H9 (cell line): Measurements from ENCODE around the gene ANXA3. TPM values are rescaled to one million over a fixed set of nuclear protein-coding genes. Genes with fewer than 3 reads are reported as not detected.

Experiments used
- DNase-seq: peaks from one replicate; pipeline ENCODE4 v3.0.0-alpha.2; 2017
- H2AFZ ChIP-seq: one replicate; pipeline ENCODE4 v1.6.1; 2013; ENCODE audit warnings: mild to moderate bottlenecking, low read length, control low read depth, moderate library complexity
- H2AK5ac ChIP-seq: 2 replicates; pipeline ENCODE4 v1.6.1; 2013; ENCODE audit warnings: low read length, control low read depth, mixed read lengths; ENCODE audit not compliant: insufficient read length
- H2BK120ac ChIP-seq: one replicate; pipeline ENCODE4 v1.6.1; 2013; ENCODE audit warnings: low read depth, mild to moderate bottlenecking, low read length, control low read depth, inconsistent platforms; ENCODE audit not compliant: poor library complexity, severe bottlenecking
- H2BK12ac ChIP-seq: 2 replicates; pipeline ENCODE4 v1.6.1; 2013; ENCODE audit warnings: low read length, control low read depth, mixed read lengths, low read depth; ENCODE audit not compliant: insufficient read length
- H2BK15ac ChIP-seq: 2 replicates; pipeline ENCODE4 v1.6.1; 2013; ENCODE audit warnings: low read depth, low read length, control low read depth
- H2BK20ac ChIP-seq: one replicate; pipeline ENCODE4 v1.6.1; 2013; ENCODE audit warnings: low read depth, mild to moderate bottlenecking, low read length, control low read depth, inconsistent platforms; ENCODE audit not compliant: poor library complexity, severe bottlenecking
- H2BK5ac ChIP-seq: 2 replicates; pipeline ENCODE4 v1.6.1; 2013; ENCODE audit warnings: low read length, control low read depth, mixed read lengths; ENCODE audit not compliant: insufficient read length
- H3K14ac ChIP-seq: 2 replicates; pipeline ENCODE4 v1.6.1; 2013; ENCODE audit warnings: low read length, control low read depth; ENCODE audit not compliant: insufficient read depth
- H3K18ac ChIP-seq: 2 replicates; pipeline ENCODE4 v1.6.1; 2013; ENCODE audit warnings: low read depth, mild to moderate bottlenecking, mixed read lengths, low read length, control low read depth; ENCODE audit not compliant: insufficient read length
- H3K23ac ChIP-seq: 2 replicates; pipeline ENCODE4 v1.6.1; 2013; ENCODE audit warnings: low read length, control low read depth, mixed read lengths, low read depth; ENCODE audit not compliant: insufficient read length
- H3K23me2 ChIP-seq: 2 replicates; pipeline ENCODE4 v1.6.1; 2013; ENCODE audit warnings: low read depth, mild to moderate bottlenecking, mixed read lengths, low read length, control low read depth; ENCODE audit not compliant: insufficient read length, poor library complexity, severe bottlenecking
- H3K27ac ChIP-seq: 2 replicates; pipeline ENCODE4 v1.5.1; 2013; ENCODE audit warnings: low read length, control low read depth, mixed read lengths, low read depth; ENCODE audit not compliant: insufficient read length
- H3K27me3 ChIP-seq: 2 replicates; pipeline ENCODE4 v1.6.1; 2013; ENCODE audit warnings: low read length, control low read depth, inconsistent platforms; ENCODE audit not compliant: insufficient read depth
- H3K4ac ChIP-seq: 2 replicates; pipeline ENCODE4 v1.6.1; 2013; ENCODE audit warnings: low read depth, mild to moderate bottlenecking, control low read depth, inconsistent platforms, low read length, moderate library complexity
- H3K4me1 ChIP-seq: 2 replicates; pipeline ENCODE4 v1.6.1; 2013; ENCODE audit warnings: low read length, control low read depth, inconsistent platforms; ENCODE audit not compliant: insufficient read depth
- H3K4me2 ChIP-seq: 2 replicates; pipeline ENCODE4 v1.6.1; 2013; ENCODE audit warnings: low read length, control low read depth, mixed read lengths; ENCODE audit not compliant: insufficient read length, insufficient read depth
- H3K56ac ChIP-seq: 2 replicates; pipeline ENCODE4 v1.6.1; 2013; ENCODE audit warnings: low read depth, mild to moderate bottlenecking, mixed read lengths, low read length, control low read depth; ENCODE audit not compliant: insufficient read length
- H3K79me1 ChIP-seq: 2 replicates; pipeline ENCODE4 v1.6.1; 2013; ENCODE audit warnings: low read depth, mild to moderate bottlenecking, moderate library complexity, low read length, control low read depth, inconsistent platforms; ENCODE audit not compliant: insufficient read depth, poor library complexity, severe bottlenecking
- H3K79me2 ChIP-seq: 2 replicates; pipeline ENCODE4 v1.6.1; 2013; ENCODE audit warnings: low read length, control low read depth, inconsistent platforms; ENCODE audit not compliant: insufficient read depth
- H3K9ac ChIP-seq: 2 replicates; pipeline ENCODE4 v1.6.1; 2013; ENCODE audit warnings: low read length, control low read depth, mixed read lengths; ENCODE audit not compliant: insufficient read length; ENCODE audit errors: extremely low read depth
- H3K9me3 ChIP-seq: one replicate; pipeline ENCODE4 v1.6.1; 2013; ENCODE audit warnings: low read depth, low read length, inconsistent platforms; ENCODE audit not compliant: control insufficient read depth
- H3T11ph ChIP-seq: one replicate; pipeline ENCODE4 v1.6.1; 2013; ENCODE audit warnings: mild to moderate bottlenecking, low read length, control low read depth, inconsistent platforms
- H4K20me1 ChIP-seq: one replicate; pipeline ENCODE4 v1.6.1; 2013; ENCODE audit not compliant: control insufficient read depth, insufficient read length, insufficient read depth
- H4K5ac ChIP-seq: 2 replicates; pipeline ENCODE4 v1.6.1; 2013; ENCODE audit warnings: low read depth, mild to moderate bottlenecking, mixed read lengths, low read length, control low read depth; ENCODE audit not compliant: insufficient read length
- H4K8ac ChIP-seq: replicated peaks from 2 replicates; pipeline ENCODE4 v1.6.1; 2013; ENCODE audit warnings: low read length, control low read depth, mixed read lengths, low read depth; ENCODE audit not compliant: insufficient read length
- H4K91ac ChIP-seq: 2 replicates; pipeline ENCODE4 v1.6.1; 2013; ENCODE audit warnings: low read depth, mild to moderate bottlenecking, moderate library complexity, mixed read lengths, low read length, control low read depth; ENCODE audit not compliant: insufficient read length
- H3K27ac Mint-ChIP-seq, 3 experiments: 2 replicates in 2 of 3; 3 replicates in 1 of 3; pipeline ENCODE4 v1.8.0; 2020 to 2021; ENCODE audit warnings: mixed read lengths in 3 of 3, mild to moderate bottlenecking in 1 of 3, moderate library complexity in 1 of 3
- H3K27me3 Mint-ChIP-seq: 2 replicates; pipeline ENCODE4 v1.8.0; 2021; ENCODE audit warnings: low read depth, mild to moderate bottlenecking, moderate library complexity, mixed read lengths
- H3K36me3 Mint-ChIP-seq, 3 experiments: 2 replicates in 2 of 3; 3 replicates in 1 of 3; pipeline ENCODE4 v1.8.0; 2020 to 2021; ENCODE audit warnings: low read depth in 3 of 3, mixed read lengths in 3 of 3; ENCODE audit not compliant: insufficient read depth in 1 of 3
- H3K4me1 Mint-ChIP-seq, 2 experiments: 2 replicates each; pipeline ENCODE4 v1.8.0; 2020; ENCODE audit warnings: mixed read lengths in 2 of 2
- H3K4me3 Mint-ChIP-seq, 2 experiments: 2 replicates in 1 of 2; 3 replicates in 1 of 2; pipeline ENCODE4 v1.8.0; 2020 to 2021; ENCODE audit warnings: mild to moderate bottlenecking in 2 of 2, mixed read lengths in 2 of 2, moderate library complexity in 1 of 2
- H3K9me3 Mint-ChIP-seq, 2 experiments: 2 replicates in 1 of 2; 3 replicates in 1 of 2; pipeline ENCODE4 v1.8.0; 2020; ENCODE audit warnings: mild to moderate bottlenecking in 2 of 2, mixed read lengths in 2 of 2, moderate library complexity in 1 of 2
- WGBS: extraction: QIAGEN DNeasy Blood & Tissue Kit; methylation state at CpG from one replicate; pipeline ENCODE4 v1.1.7; 2013; ENCODE audit warnings: missing lambda C conversion rate, low lambda C conversion rate, mixed read lengths; ENCODE audit not compliant: insufficient read length; ENCODE audit errors: extremely low coverage; 5-methylcytosine and 5-hydroxymethylcytosine counted together
- total RNA-seq: library from RNA; stranded (reverse); gene quantifications from 2 replicates; pipeline ENCODE4 v1.2.1, GENCODE V29; 2021
- TF ChIP-seq, protein P1 (sequence below): fragments of 200-600 bp; sonication (generic); conservative IDR thresholded peaks from 3 replicates; pipeline ENCODE4 v1.8.0; 2021; ENCODE audit warnings: antibody characterized with exemption, mild to moderate bottlenecking

The ANXA3 gene
- total RNA-seq, 1 experiment from 2014 or later, result 20.6 TPM

DNA sequence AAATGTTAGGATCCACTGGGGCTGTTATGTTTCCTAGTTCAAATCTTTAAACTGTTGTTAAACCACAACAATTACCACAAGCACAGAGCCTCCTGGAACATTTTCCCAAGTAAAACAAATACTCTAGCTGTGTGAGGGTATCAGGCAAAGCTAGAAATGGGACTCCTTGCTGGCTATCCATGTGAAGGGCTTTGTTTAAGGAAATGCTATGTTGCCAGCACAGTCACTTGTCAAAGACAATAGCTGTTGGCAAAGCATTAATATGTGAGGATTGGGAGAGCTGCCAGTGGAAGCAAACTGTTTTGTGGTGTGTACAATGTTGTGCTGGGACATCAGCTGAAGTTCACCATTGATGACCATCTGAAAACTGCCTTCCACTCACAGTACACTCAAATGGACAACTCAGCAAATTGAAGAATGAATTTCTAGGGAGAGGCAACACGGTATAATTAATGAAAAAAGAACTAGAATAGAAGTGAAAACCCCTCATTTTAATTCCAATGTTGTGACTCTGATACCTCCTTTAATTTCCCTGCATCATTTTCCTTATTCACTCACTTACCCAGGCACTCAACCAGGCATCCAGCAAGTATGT is 100.8 kb downstream of the ANXA3 start:
- H2AK5ac ChIP-seq, result no peak overlapping the region
- no peak overlapping the region for H3K27ac Mint-ChIP-seq

More for the DNA sequence above, 100.8 kb downstream of the ANXA3 start:
- H2BK12ac ChIP-seq, result no peak overlapping the region
- no peak overlapping the region for H2BK5ac ChIP-seq
- H3K56ac ChIP-seq, result no peak overlapping the region
- no peaks in the 10 kb centered on the region for H4K20me1 ChIP-seq
- no peak overlapping the region for H3K4ac ChIP-seq
- no peaks in the 10 kb centered on the region for H3K9me3 ChIP-seq
- no peak overlapping the region for H3T11ph ChIP-seq
- H2BK15ac ChIP-seq, result no peak overlapping the region
- Mint-ChIP-seq H3K27me3 (no peaks in the 10 kb centered on the region), H3K4me3 (no peak overlapping the region), H3K9me3 (no peaks in the 10 kb centered on the region), H3K36me3 (no peaks in the 10 kb centered on the region), H3K4me1 (peaks cover 3 to 4% of the 10 kb centered on the region in 2 experiments; a peak in 3 of 4 replicates)
- TF ChIP-seq, protein P1, sequence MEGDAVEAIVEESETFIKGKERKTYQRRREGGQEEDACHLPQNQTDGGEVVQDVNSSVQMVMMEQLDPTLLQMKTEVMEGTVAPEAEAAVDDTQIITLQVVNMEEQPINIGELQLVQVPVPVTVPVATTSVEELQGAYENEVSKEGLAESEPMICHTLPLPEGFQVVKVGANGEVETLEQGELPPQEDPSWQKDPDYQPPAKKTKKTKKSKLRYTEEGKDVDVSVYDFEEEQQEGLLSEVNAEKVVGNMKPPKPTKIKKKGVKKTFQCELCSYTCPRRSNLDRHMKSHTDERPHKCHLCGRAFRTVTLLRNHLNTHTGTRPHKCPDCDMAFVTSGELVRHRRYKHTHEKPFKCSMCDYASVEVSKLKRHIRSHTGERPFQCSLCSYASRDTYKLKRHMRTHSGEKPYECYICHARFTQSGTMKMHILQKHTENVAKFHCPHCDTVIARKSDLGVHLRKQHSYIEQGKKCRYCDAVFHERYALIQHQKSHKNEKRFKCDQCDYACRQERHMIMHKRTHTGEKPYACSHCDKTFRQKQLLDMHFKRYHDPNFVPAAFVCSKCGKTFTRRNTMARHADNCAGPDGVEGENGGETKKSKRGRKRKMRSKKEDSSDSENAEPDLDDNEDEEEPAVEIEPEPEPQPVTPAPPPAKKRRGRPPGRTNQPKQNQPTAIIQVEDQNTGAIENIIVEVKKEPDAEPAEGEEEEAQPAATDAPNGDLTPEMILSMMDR, result no peak
- no peak overlapping the region for H3K18ac ChIP-seq
- no peak overlapping the region for H2BK20ac ChIP-seq
- no peak overlapping the region for H4K91ac ChIP-seq
- no peak overlapping the region for H3K9ac ChIP-seq
- H3K23me2 ChIP-seq, result no peaks in the 10 kb centered on the region
- no peak overlapping the region for H3K27ac ChIP-seq
- no CpG with 5 or more reads among the region's 1 CpG for WGBS
- H3K4me1 ChIP-seq, result no peaks in the 10 kb centered on the region
- no peak overlapping the region for H4K8ac ChIP-seq
- H3K23ac ChIP-seq, result no peak overlapping the region
- H2BK120ac ChIP-seq, result no peak overlapping the region
- H2AFZ ChIP-seq, result no peak overlapping the region
- no peaks in the 10 kb centered on the region for H3K27me3 ChIP-seq
- H3K79me2 ChIP-seq, result no peaks in the 10 kb centered on the region
- no peak overlapping the region for H3K4me2 ChIP-seq
- no peaks in the 10 kb centered on the region for H3K79me1 ChIP-seq
- H4K5ac ChIP-seq, result no peak overlapping the region
- H3K14ac ChIP-seq, result no peak overlapping the region
- DNase-seq, result no peak
